ENCODE data around the gene DNPH1.

GRCh38 chr6:43185391-43185985 is 43.8 kb downstream of the DNPH1 start:
- no peak for TF ChIP-seq POLR2A (IDR thresholded peaks at IDR 0.05)
- TF ChIP-seq, protein P1, sequence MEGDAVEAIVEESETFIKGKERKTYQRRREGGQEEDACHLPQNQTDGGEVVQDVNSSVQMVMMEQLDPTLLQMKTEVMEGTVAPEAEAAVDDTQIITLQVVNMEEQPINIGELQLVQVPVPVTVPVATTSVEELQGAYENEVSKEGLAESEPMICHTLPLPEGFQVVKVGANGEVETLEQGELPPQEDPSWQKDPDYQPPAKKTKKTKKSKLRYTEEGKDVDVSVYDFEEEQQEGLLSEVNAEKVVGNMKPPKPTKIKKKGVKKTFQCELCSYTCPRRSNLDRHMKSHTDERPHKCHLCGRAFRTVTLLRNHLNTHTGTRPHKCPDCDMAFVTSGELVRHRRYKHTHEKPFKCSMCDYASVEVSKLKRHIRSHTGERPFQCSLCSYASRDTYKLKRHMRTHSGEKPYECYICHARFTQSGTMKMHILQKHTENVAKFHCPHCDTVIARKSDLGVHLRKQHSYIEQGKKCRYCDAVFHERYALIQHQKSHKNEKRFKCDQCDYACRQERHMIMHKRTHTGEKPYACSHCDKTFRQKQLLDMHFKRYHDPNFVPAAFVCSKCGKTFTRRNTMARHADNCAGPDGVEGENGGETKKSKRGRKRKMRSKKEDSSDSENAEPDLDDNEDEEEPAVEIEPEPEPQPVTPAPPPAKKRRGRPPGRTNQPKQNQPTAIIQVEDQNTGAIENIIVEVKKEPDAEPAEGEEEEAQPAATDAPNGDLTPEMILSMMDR (IDR thresholded peaks at IDR 0.05 in 4 of 5, conservative IDR thresholded peaks at IDR 0.05 in 1 of 5), result no peak
